Neutrophil (primary cell): ENCODE data around the gene FCHO1.

ENCODE experiments used
- H3K27ac ChIP-seq: fragments of 200-600 bp; sonication (generic); 2 replicates; pipeline ENCODE4 v1.5.1; 2016; ENCODE audit warnings: mild to moderate bottlenecking, moderate library complexity
- H3K27me3 ChIP-seq: fragments of 200-600 bp; sonication (generic); 2 replicates; pipeline ENCODE4 v1.6.0; 2016; ENCODE audit warnings: mild to moderate bottlenecking
- H3K36me3 ChIP-seq: fragments of 200-600 bp; sonication (generic); 2 replicates; pipeline ENCODE4 v1.5.1; 2017
- H3K4me1 ChIP-seq, 2 experiments: fragments of 200-600 bp in 1 of 2; sonication (generic) in 1 of 2; 1 replicate in 1 of 2; 2 replicates in 1 of 2; pipeline versions ENCODE4 v1.5.1 to v1.6.1; 2013 to 2016; ENCODE audit warnings: low read depth in 1 of 2, low read length in 1 of 2, mild to moderate bottlenecking in 1 of 2, moderate library complexity in 1 of 2; ENCODE audit not compliant: control insufficient read depth in 1 of 2, insufficient read depth in 1 of 2
- H3K4me3 ChIP-seq, 2 experiments: fragments of 200-600 bp in 1 of 2; sonication (generic) in 1 of 2; 1 replicate in 1 of 2; 2 replicates in 1 of 2; pipeline ENCODE4 v1.5.1; 2013 to 2016; ENCODE audit warnings: low read depth in 1 of 2, low read length in 1 of 2, mild to moderate bottlenecking in 1 of 2, moderate library complexity in 1 of 2
- H3K9me3 ChIP-seq: fragments of 200-600 bp; sonication (generic); 2 replicates; pipeline ENCODE4 v1.5.1; 2016
- TF ChIP-seq, protein P1 (sequence below): fragments of 200-600 bp; sonication (generic); IDR thresholded peaks from 2 replicates; pipeline ENCODE4 v1.5.1; 2016; ENCODE audit warnings: antibody characterized with exemption

Gene FCHO1

DNA sequence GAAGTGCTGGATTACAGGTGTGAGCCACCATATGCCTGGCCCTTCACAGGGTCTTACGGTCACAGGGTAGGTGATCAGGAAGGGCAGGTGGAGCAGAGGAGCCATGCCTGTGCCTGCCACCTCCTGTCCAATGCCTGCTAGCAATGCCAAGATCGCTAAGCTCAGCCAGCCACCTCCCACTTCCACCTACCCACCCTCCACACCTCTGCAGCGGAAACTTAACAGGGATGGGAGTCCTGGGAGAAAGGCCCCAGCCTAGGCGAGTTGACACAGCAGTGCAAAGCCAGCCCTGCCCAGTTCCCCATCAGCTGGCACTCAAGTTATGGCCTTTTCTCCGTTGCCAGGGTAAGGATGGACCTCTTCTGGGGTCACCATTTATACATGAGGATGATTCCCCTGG, 15.9 kb upstream of the FCHO1 start:
- Histone ChIP-seq H3K27ac (no peak overlapping the region), H3K9me3 (no peaks in the 10 kb centered on the region), H3K4me1 (peaks cover 0 to 6% of the 10 kb centered on the region in 2 experiments), H3K4me3 (no peak overlapping the region), H3K27me3 (no peaks in the 10 kb centered on the region), H3K36me3 (peaks cover 63% of the 10 kb centered on the region)
- TF ChIP-seq, protein P1, sequence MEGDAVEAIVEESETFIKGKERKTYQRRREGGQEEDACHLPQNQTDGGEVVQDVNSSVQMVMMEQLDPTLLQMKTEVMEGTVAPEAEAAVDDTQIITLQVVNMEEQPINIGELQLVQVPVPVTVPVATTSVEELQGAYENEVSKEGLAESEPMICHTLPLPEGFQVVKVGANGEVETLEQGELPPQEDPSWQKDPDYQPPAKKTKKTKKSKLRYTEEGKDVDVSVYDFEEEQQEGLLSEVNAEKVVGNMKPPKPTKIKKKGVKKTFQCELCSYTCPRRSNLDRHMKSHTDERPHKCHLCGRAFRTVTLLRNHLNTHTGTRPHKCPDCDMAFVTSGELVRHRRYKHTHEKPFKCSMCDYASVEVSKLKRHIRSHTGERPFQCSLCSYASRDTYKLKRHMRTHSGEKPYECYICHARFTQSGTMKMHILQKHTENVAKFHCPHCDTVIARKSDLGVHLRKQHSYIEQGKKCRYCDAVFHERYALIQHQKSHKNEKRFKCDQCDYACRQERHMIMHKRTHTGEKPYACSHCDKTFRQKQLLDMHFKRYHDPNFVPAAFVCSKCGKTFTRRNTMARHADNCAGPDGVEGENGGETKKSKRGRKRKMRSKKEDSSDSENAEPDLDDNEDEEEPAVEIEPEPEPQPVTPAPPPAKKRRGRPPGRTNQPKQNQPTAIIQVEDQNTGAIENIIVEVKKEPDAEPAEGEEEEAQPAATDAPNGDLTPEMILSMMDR = no peak

GRCh38 chr19:17737690-17738153, 13.6 kb upstream of the FCHO1 start:
- H3K9me3 ChIP-seq = no peaks in the 10 kb centered on the region
- H3K4me1 ChIP-seq = no peaks in the 10 kb centered on the region
- TF ChIP-seq, protein P1 = no peak
- H3K4me3 ChIP-seq = no peak overlapping the region
- peaks cover 44% of the 10 kb centered on the region for H3K36me3 ChIP-seq
- no peaks in the 10 kb centered on the region for H3K27me3 ChIP-seq
- H3K27ac ChIP-seq = no peak overlapping the region

- Histone ChIP-seq H3K4me3 (no peak overlapping the region), H3K4me1 (no peaks in the 10 kb centered on the region), H3K9me3 (no peaks in the 10 kb centered on the region), H3K27me3 (no peaks in the 10 kb centered on the region), H3K36me3 (peaks cover 28% of the 10 kb centered on the region), H3K27ac (no peak overlapping the region)
- TF ChIP-seq, protein P1 = no peak
Measured at GRCh38 chr19:17739121-17739875, 12.0 kb upstream of the FCHO1 start.

GRCh38 chr19:17741456-17741855, 9.8 kb upstream of the FCHO1 start:
- Histone ChIP-seq H3K4me1 (no peaks in the 10 kb centered on the region), H3K36me3 (peaks cover 8% of the 10 kb centered on the region), H3K27ac (no peak overlapping the region), H3K4me3 (no peak overlapping the region), H3K9me3 (no peaks in the 10 kb centered on the region), H3K27me3 (no peaks in the 10 kb centered on the region)
- TF ChIP-seq, protein P1 = no peak

DNA sequence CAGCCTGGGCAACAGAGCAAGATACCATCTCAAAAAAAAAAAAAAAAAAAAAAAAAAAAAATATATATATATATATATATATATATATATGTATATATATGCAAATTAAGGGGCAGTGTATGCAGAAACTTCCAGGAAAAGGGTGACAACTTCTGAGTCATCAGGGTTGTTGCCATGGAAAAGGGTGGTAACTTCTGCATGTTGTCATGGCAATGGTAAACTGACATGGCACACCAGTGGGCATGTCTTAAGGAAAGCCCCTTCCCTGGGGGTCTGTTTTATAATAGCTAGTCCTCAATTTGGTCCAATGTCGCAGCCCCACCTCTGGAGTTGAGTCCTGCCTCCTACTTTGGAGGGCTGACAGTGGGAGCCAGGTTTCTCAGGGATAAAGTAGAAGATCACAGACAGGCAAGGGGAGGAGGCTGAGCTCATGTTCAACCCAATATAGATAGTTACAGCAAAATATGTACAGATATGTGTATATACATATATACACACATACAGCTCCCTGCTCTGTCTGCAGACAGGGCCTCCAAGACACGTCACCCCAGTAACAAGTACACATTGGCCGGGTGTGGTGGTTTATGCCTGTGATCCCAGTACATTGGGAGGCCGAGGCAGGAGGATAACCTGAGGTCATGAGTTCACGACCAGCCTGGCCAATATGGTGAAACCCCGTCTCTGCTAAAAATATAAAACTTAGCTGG, 7.2 kb upstream of the FCHO1 start:
- H3K36me3 ChIP-seq = no peaks in the 10 kb centered on the region
- H3K27ac ChIP-seq = no peak overlapping the region
- no peaks in the 10 kb centered on the region for H3K27me3 ChIP-seq
- no peaks in the 10 kb centered on the region for H3K9me3 ChIP-seq
- H3K4me1 ChIP-seq = peaks cover 13 to 18% of the 10 kb centered on the region in 2 experiments
- H3K4me3 ChIP-seq = no peak overlapping the region
- TF ChIP-seq, protein P1 = no peak
